CD14-positive monocyte (primary cell): ENCODE data around the gene SCN1B. TPM values are rescaled to one million over a fixed set of nuclear protein-coding genes. Genes with fewer than 3 reads are reported as not detected.

Source experiments
- DNase-seq, 3 donors: peaks; one replicate each; pipeline ENCODE4 v3.0.0-alpha.2; 2011 to 2022
- H2AFZ ChIP-seq: 2 replicates; pipeline ENCODE4 v1.6.0; 2012; ENCODE audit warnings: mild to moderate bottlenecking, low read depth, low read length, inconsistent platforms; ENCODE audit not compliant: insufficient read depth, poor library complexity, severe bottlenecking
- H3K27ac ChIP-seq, 2 donors: 1 replicate in 1 of 2; 2 replicates in 1 of 2; pipeline ENCODE4 v1.5.1; 2012 to 2013; ENCODE audit warnings: low read length in 2 of 2, control low read depth in 1 of 2, inconsistent platforms in 1 of 2, low read depth in 1 of 2, mild to moderate bottlenecking in 1 of 2
- H3K27me3 ChIP-seq, 2 donors: one replicate each; pipeline versions ENCODE4 v1.6.0 to v1.6.1; 2011 to 2013; ENCODE audit warnings: low read length in 2 of 2; ENCODE audit not compliant: control insufficient read depth in 2 of 2, insufficient read depth in 2 of 2
- H3K36me3 ChIP-seq, 2 donors: replicated peaks in 1 of 2; 1 replicate in 1 of 2; 2 replicates in 1 of 2; pipeline versions ENCODE4 v1.5.1 to v1.6.1; 2012 to 2013; ENCODE audit warnings: low read length in 2 of 2, control low read depth in 1 of 2, inconsistent platforms in 1 of 2, mild to moderate bottlenecking in 1 of 2; ENCODE audit not compliant: insufficient read depth in 2 of 2, control insufficient read depth in 1 of 2
- H3K4me1 ChIP-seq, 2 donors: 1 replicate in 1 of 2; 2 replicates in 1 of 2; pipeline versions ENCODE4 v1.5.1 to v1.6.1; 2012 to 2013; ENCODE audit warnings: low read length in 2 of 2, control low read depth in 1 of 2, inconsistent platforms in 1 of 2, mild to moderate bottlenecking in 1 of 2, moderate library complexity in 1 of 2; ENCODE audit not compliant: insufficient read depth in 2 of 2, control insufficient read depth in 1 of 2
- H3K4me2 ChIP-seq: replicated peaks from 2 replicates; pipeline ENCODE3; 2012; ENCODE audit warnings: low read length, moderate library complexity, mild to moderate bottlenecking; ENCODE audit not compliant: poor library complexity, severe bottlenecking; ENCODE audit errors: extremely low read depth
- H3K4me3 ChIP-seq, 3 experiments: fragments of 200-600 bp in 1 of 3; sonication (generic) in 1 of 3; replicated peaks in 1 of 3; 1 replicate in 2 of 3; 2 replicates in 1 of 3; pipeline ENCODE4 v1.5.1; 2011 to 2013; ENCODE audit warnings: low read length in 3 of 3, mild to moderate bottlenecking in 3 of 3, control low read depth in 2 of 3, low read depth in 2 of 3, inconsistent platforms in 1 of 3, moderate library complexity in 1 of 3
- H3K79me2 ChIP-seq: 2 replicates; pipeline ENCODE4 v1.6.0; 2012; ENCODE audit warnings: mild to moderate bottlenecking, control low read depth, inconsistent platforms, low read length, moderate library complexity; ENCODE audit not compliant: insufficient read depth
- H3K9ac ChIP-seq: 2 replicates; pipeline ENCODE4 v1.6.0; 2017; ENCODE audit warnings: low read length, mild to moderate bottlenecking; ENCODE audit not compliant: insufficient read depth, poor library complexity, severe bottlenecking
- H3K9me3 ChIP-seq, 2 donors: replicated peaks in 1 of 2; 1 replicate in 1 of 2; 2 replicates in 1 of 2; pipeline versions ENCODE4 v1.5.1 to v1.6.1; 2012 to 2013; ENCODE audit warnings: low read length in 2 of 2, control low read depth in 1 of 2; ENCODE audit not compliant: control insufficient read depth in 1 of 2, insufficient read depth in 1 of 2
- H4K20me1 ChIP-seq: 2 replicates; pipeline ENCODE4 v1.6.0; 2012; ENCODE audit warnings: mild to moderate bottlenecking, low read length, control low read depth, moderate library complexity; ENCODE audit not compliant: insufficient read depth
- H3K27ac Mint-ChIP-seq, 7 donors: one replicate each; pipeline ENCODE4 v1.8.0; 2020; ENCODE audit warnings: mild to moderate bottlenecking in 7 of 7, mixed read lengths in 7 of 7, moderate library complexity in 6 of 7, inconsistent platforms in 2 of 7
- H3K27me3 Mint-ChIP-seq, 3 donors: one replicate each; pipeline ENCODE4 v1.8.0; 2021 to 2022; ENCODE audit warnings: low read depth in 3 of 3, mild to moderate bottlenecking in 3 of 3, mixed read lengths in 3 of 3, moderate library complexity in 3 of 3, inconsistent platforms in 1 of 3
- H3K36me3 Mint-ChIP-seq, 2 donors: one replicate each; pipeline ENCODE4 v1.8.0; 2020; ENCODE audit warnings: mixed read lengths in 2 of 2, inconsistent platforms in 1 of 2, mild to moderate bottlenecking in 1 of 2
- H3K4me1 Mint-ChIP-seq: one replicate; pipeline ENCODE4 v1.8.0; 2020; ENCODE audit warnings: mild to moderate bottlenecking, mixed read lengths
- H3K4me3 Mint-ChIP-seq, 2 donors: one replicate each; pipeline ENCODE4 v1.8.0; 2020; ENCODE audit warnings: mild to moderate bottlenecking in 2 of 2, mixed read lengths in 2 of 2, moderate library complexity in 1 of 2
- H3K9me3 Mint-ChIP-seq, 7 donors: one replicate each; pipeline ENCODE4 v1.8.0; 2020 to 2022; ENCODE audit warnings: mixed read lengths in 7 of 7, mild to moderate bottlenecking in 6 of 7, moderate library complexity in 6 of 7, inconsistent platforms in 2 of 7
- CTCF ChIP-seq: fragments of 200-600 bp; IDR thresholded peaks from one replicate; pipeline ENCODE4 v1.8.0; 2022; ENCODE audit warnings: antibody characterized with exemption, mild to moderate bottlenecking
- WGBS: methylation state at CpG from one replicate; pipeline ENCODE4 v1.1.5; 2013; ENCODE audit warnings: missing lambda C conversion rate; ENCODE audit not compliant: insufficient coverage; 5-methylcytosine and 5-hydroxymethylcytosine counted together
- intact Hi-C, 2 donors: fragments of 100-400 bp; cut with micrococcal nuclease; formaldehyde crosslinking; loops; one replicate each; pipeline versions ENCODE4 v1.15.0 to v1.15.1; 2023
- polyA plus RNA-seq, 3 donors: library from polyadenylated mRNA; depleted of rRNA in 1 of 3; unstranded in 2 of 3; stranded (reverse) in 1 of 3; fragments of 300-500 nt in 2 of 3; fragments of >200 nt in 1 of 3; fragmentation: Illumina TruSeq in 2 of 3; gene quantifications; 1 replicate in 2 of 3; 2 replicates in 1 of 3; pipeline ENCODE4 v1.2.3, GENCODE V29; 2012 to 2021

The SCN1B gene
- polyA plus RNA-seq, 3 donors = 0.08 to 0.68 TPM; not detected in 1

- Mint-ChIP-seq H3K4me3 (no peak overlapping the region), H3K27me3 (peaks cover 1 to 4% (median 2%) of the 10 kb centered on the region in 3 donors), H3K4me1 (peaks cover 7% of the 10 kb centered on the region), H3K27ac (no peak overlapping the region), H3K36me3 (no peaks in the 10 kb centered on the region), H3K9me3 (peaks cover 7 to 17% (median 11%) of the 10 kb centered on the region in 7 donors)
- Histone ChIP-seq H4K20me1 (no peaks in the 10 kb centered on the region), H3K4me2 (no peak overlapping the region), H3K27me3 (no peaks in the 10 kb centered on the region), H2AFZ (no peak overlapping the region), H3K4me1 (no peaks in the 10 kb centered on the region), H3K4me3 (no peak overlapping the region), H3K36me3 (no peaks in the 10 kb centered on the region), H3K79me2 (no peaks in the 10 kb centered on the region), H3K9ac (no peak overlapping the region), H3K27ac (no peak overlapping the region), H3K9me3 (peaks cover 7 to 13% of the 10 kb centered on the region in 2 donors)
- WGBS = 40% methylated on average over 1 of the region's 1 CpG
- TF ChIP-seq CTCF = no peak
- intact Hi-C loops = loop anchor here in 1 of 2 donors (5.0 kb wide), 1 partner anchor 68 kb away; the partner anchor contains the start of genes FXYD1 and LGI4
- no peak for DNase-seq
These were observed 39.4 kb downstream of the SCN1B start for GRCh38 chr19:35069696-35070095.

DNA sequence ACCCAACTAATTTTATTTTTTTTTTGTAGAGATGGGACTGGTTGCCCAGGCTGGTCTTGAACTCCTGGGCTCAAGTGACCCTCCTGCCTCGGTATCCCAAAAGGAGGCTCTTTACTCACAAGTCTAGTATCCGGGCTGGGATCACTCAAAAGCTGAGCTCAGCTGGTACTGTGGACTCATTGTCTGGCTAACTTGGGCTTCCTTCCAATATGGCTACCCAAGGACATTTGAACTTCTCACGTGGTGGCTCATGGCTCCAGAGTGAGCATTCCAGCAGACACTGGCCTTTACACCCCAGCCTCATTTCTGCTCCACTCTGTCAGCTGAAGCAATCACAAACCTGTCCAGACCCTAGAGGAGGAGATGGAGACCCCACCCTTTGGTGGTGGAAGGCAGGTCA, 40.2 kb downstream of the SCN1B start:
- Mint-ChIP-seq H3K27ac (no peak overlapping the region), H3K36me3 (no peaks in the 10 kb centered on the region), H3K27me3 (peaks cover 1 to 4% (median 2%) of the 10 kb centered on the region in 3 donors), H3K9me3 (peaks cover 7 to 17% (median 11%) of the 10 kb centered on the region in 7 donors), H3K4me3 (no peak overlapping the region), H3K4me1 (peaks cover 7% of the 10 kb centered on the region)
- Histone ChIP-seq H3K36me3 (no peaks in the 10 kb centered on the region), H3K4me2 (no peak overlapping the region), H3K27me3 (no peaks in the 10 kb centered on the region), H3K79me2 (no peaks in the 10 kb centered on the region), H4K20me1 (no peaks in the 10 kb centered on the region), H3K9ac (no peak overlapping the region), H3K4me1 (no peaks in the 10 kb centered on the region), H3K4me3 (no peak overlapping the region), H3K9me3 (peaks cover 7 to 13% of the 10 kb centered on the region in 2 donors), H2AFZ (no peak overlapping the region), H3K27ac (no peak overlapping the region)
- no peak for TF ChIP-seq CTCF
- intact Hi-C loops = no loop called here
- 92% methylated on average over 3 of the region's 3 CpGs for WGBS
- no peak for DNase-seq
